SK-N-MC (cell line): ENCODE measurements around the gene PTPRJ.

Experiments
- FOXP2 ChIP-seq: optimal IDR thresholded peaks from 2 replicates; pipeline ENCODE3; 2011; ENCODE audit warnings: mild to moderate bottlenecking, moderate library complexity; ENCODE audit not compliant: insufficient read depth; ENCODE audit errors: extremely low read length, control extremely low read depth
- POLR2AphosphoS5 ChIP-seq: IDR thresholded peaks from 2 replicates; pipeline ENCODE4 v1.6.1; 2012; ENCODE audit warnings: mild to moderate bottlenecking, low read depth, low read length, borderline replicate concordance

GRCh38 chr11:47938791-47939560 is 41.4 kb upstream of the PTPRJ start:
- no peak for TF ChIP-seq FOXP2
- no peak for TF ChIP-seq POLR2AphosphoS5
